Chondrocyte (in vitro differentiated cells): ENCODE results near the gene EFEMP1. TPM values are rescaled to one million over a fixed set of nuclear protein-coding genes. Genes with fewer than 3 reads are reported as not detected.

Source experiments
- DNase-seq: peaks from one replicate; pipeline ENCODE4 v3.0.0; 2021; ENCODE audit warnings: mixed read lengths, low spot score
- H3K27ac Mint-ChIP-seq: one replicate; pipeline ENCODE4 v1.8.0; 2021; ENCODE audit warnings: mild to moderate bottlenecking, moderate library complexity, mixed read lengths; ENCODE audit not compliant: unreplicated experiment
- H3K27me3 Mint-ChIP-seq: 2 replicates; pipeline ENCODE4 v1.8.0; 2021; ENCODE audit warnings: low read depth, mixed read lengths
- H3K36me3 Mint-ChIP-seq: 2 replicates; pipeline ENCODE4 v1.8.0; 2021; ENCODE audit warnings: low read depth, mixed read lengths
- H3K4me1 Mint-ChIP-seq: 2 replicates; pipeline ENCODE4 v1.8.0; 2021; ENCODE audit warnings: low read depth, mild to moderate bottlenecking, mixed read lengths
- H3K4me3 Mint-ChIP-seq: one replicate; pipeline ENCODE4 v1.8.0; 2021; ENCODE audit warnings: mild to moderate bottlenecking, moderate library complexity, mixed read lengths; ENCODE audit not compliant: unreplicated experiment
- H3K9me3 Mint-ChIP-seq: 2 replicates; pipeline ENCODE4 v1.8.0; 2021; ENCODE audit warnings: low read depth, mixed read lengths
- total RNA-seq: library from RNA; stranded (reverse); gene quantifications from 3 replicates; pipeline ENCODE4 v1.2.1, GENCODE V29; 2021
- TF ChIP-seq, protein P1 (sequence below): fragments of 200-600 bp; sonication (generic); IDR thresholded peaks from 2 replicates; pipeline ENCODE4 v1.5.0; 2021; ENCODE audit warnings: antibody characterized with exemption, mild to moderate bottlenecking, moderate library complexity

EFEMP1 gene
- total RNA-seq, 1 donor from 2014 or later: 38.6 TPM

DNA sequence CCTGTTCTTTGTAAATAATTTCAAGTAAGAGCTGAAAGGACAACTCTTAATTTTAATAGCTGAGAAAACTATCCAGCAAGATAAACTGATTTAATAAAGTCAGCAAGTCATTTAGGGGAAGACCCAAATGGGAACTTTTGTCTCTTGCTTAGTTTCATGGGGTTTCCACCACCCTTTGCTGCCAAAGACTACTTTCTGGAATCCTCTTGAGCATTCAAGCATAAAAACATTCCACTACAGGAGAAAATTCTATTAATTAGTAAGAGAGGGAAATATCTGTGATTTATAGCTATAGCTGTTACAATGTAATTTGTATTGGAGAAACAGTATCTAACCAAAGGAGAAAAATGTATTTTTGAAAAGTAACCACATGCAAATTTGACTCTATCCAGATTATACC is 20.6 kb downstream of the EFEMP1 start:
- Mint-ChIP-seq H3K36me3 (peaks cover 4% of the 10 kb centered on the region), H3K4me1 (peaks cover 8% of the 10 kb centered on the region), H3K27me3 (peaks cover 16% of the 10 kb centered on the region), H3K4me3 (no peak overlapping the region), H3K27ac (no peak overlapping the region), H3K9me3 (peaks cover 12% of the 10 kb centered on the region)
- TF ChIP-seq, protein P1, sequence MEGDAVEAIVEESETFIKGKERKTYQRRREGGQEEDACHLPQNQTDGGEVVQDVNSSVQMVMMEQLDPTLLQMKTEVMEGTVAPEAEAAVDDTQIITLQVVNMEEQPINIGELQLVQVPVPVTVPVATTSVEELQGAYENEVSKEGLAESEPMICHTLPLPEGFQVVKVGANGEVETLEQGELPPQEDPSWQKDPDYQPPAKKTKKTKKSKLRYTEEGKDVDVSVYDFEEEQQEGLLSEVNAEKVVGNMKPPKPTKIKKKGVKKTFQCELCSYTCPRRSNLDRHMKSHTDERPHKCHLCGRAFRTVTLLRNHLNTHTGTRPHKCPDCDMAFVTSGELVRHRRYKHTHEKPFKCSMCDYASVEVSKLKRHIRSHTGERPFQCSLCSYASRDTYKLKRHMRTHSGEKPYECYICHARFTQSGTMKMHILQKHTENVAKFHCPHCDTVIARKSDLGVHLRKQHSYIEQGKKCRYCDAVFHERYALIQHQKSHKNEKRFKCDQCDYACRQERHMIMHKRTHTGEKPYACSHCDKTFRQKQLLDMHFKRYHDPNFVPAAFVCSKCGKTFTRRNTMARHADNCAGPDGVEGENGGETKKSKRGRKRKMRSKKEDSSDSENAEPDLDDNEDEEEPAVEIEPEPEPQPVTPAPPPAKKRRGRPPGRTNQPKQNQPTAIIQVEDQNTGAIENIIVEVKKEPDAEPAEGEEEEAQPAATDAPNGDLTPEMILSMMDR: no peak
- DNase-seq: no peak

DNA sequence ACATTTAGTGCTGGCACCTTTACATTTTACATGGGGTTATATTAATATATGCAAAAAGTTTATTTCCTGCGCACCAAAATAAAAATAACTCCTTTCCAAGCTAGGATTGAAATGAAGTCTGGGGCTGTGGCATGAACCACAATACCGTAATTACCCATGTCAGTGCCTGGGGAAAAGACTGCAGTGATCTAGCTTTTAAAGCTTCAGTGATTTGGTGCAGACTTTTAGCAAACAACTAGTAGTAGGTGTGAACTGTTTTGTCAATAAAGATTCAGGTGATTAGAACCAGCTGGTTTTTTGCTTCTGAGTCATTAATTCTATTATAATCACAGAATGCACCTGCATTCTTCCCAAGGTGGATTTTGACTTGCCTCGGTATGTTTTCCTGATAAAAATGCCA is 21.2 kb downstream of the EFEMP1 start:
- H3K4me3 Mint-ChIP-seq: no peak overlapping the region
- H3K4me1 Mint-ChIP-seq: peaks cover 8% of the 10 kb centered on the region
- no peak for DNase-seq
- no peak overlapping the region for H3K27ac Mint-ChIP-seq
- TF ChIP-seq, protein P1: no peak
- peaks cover 11% of the 10 kb centered on the region for H3K27me3 Mint-ChIP-seq
- peaks cover 4% of the 10 kb centered on the region for H3K36me3 Mint-ChIP-seq
- H3K9me3 Mint-ChIP-seq: peaks cover 12% of the 10 kb centered on the region

DNA sequence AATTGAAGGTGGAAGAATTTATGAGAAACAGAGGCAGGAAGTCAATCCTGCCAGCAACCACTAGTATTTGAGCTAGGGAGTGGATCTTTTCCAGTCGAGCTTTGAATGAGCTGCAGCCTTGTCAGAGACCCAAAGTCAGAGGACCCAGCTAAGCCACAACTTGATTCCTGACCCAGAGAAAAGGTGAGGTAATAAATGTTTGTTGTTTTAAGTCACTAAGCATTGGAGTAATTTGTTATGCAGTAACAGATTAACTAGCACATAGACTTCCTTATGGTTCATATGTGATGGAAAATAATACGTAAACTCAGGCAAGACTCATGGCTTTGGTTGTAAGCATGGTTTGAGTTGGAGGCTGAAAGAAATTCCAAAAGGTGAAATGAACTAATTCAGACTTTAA is 21.6 kb downstream of the EFEMP1 start:
- DNase-seq: no peak
- Mint-ChIP-seq H3K4me3 (no peak overlapping the region), H3K27ac (no peak overlapping the region), H3K9me3 (peaks cover 12% of the 10 kb centered on the region), H3K27me3 (peaks cover 8% of the 10 kb centered on the region), H3K4me1 (peaks cover 8% of the 10 kb centered on the region), H3K36me3 (peaks cover 4% of the 10 kb centered on the region)
- TF ChIP-seq, protein P1: no peak

DNA sequence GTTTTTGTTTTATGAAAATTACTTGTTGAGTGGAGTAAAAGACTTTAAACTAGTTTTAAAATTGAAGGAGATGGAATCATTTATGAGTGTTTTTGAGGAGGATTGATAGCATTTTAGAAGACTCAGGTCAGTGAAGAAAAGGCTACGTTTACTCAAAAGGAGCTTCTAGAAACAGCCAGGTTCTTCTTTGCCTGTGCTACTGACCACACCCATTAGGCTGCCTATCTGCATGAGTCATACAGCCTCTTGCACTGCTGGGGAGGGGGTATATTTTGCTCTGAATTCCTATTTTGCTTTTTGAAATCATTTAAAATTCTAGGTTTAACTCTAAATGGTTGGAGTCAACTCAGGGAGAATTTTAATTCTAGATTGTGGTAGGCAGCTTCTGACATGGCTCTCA is 22.3 kb downstream of the EFEMP1 start:
- peaks cover 4% of the 10 kb centered on the region for H3K36me3 Mint-ChIP-seq
- H3K27me3 Mint-ChIP-seq: peaks cover 8% of the 10 kb centered on the region
- H3K4me1 Mint-ChIP-seq: peaks cover 8% of the 10 kb centered on the region
- no peak overlapping the region for H3K27ac Mint-ChIP-seq
- TF ChIP-seq, protein P1: no peak
- DNase-seq: no peak
- peaks cover 12% of the 10 kb centered on the region for H3K9me3 Mint-ChIP-seq
- no peak overlapping the region for H3K4me3 Mint-ChIP-seq

DNA sequence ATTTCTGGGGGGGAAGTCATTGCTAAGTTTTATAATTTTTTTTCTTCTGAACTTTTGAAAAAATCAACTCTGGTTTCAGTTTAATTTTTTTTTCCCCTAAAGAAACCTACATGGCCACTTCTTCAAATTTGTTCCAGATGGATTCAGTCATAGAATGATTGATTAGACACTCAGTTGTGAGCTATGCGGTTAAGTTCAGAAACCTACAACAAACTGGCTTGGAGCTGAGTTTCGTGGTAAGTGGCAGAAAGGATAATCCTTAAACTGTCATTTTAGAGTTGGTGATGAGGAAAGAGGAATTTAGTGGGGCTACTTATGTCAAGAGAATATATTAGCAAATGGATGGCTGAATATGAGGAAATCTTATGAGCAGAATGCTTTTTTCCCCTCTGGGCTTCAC is 23.7 kb downstream of the EFEMP1 start:
- DNase-seq: no peak
- Mint-ChIP-seq H3K27me3 (peaks cover 6% of the 10 kb centered on the region), H3K9me3 (peaks cover 12% of the 10 kb centered on the region), H3K4me3 (no peak overlapping the region), H3K36me3 (peaks cover 4% of the 10 kb centered on the region), H3K27ac (no peak overlapping the region), H3K4me1 (peaks cover 8% of the 10 kb centered on the region)
- TF ChIP-seq, protein P1: no peak
